ENCODE data around the gene SERP2.
A peak's percentile ranks its signal among the peaks of the same experiment; 100 is the strongest.

The SERP2 gene

GRCh38 chr13:44437356-44438233 is 64.0 kb downstream of the SERP2 start:
- Histone ChIP-seq H2BK5ac (ENCODE audit: low read length) (no peak overlapping the region), H3K14ac (ENCODE audit: low read length) (no peak overlapping the region), H3K27me3 (ENCODE audit: control insufficient read depth in 3 of 3, insufficient read depth in 3 of 3, low read depth in 1 of 3, low read length in 3 of 3) (no peaks in the 10 kb centered on the region), H2BK120ac (ENCODE audit: low read depth, low read length) (no peak overlapping the region), H3K9ac (ENCODE audit: low read depth, low read length, poor library complexity) (no peak overlapping the region), H3K36me3 (replicated peaks in 1 of 2; ENCODE audit: control insufficient read depth in 2 of 2, insufficient read depth in 2 of 2, low read length in 2 of 2) (peaks cover 13 to 30% of the 10 kb centered on the region in 2 donors), H3K23ac (ENCODE audit: low read depth, low read length, poor library complexity) (no peak overlapping the region), H2AK5ac (ENCODE audit: low read depth, low read length) (no peak overlapping the region), H3K4me2 (ENCODE audit: insufficient read depth, low read length, poor library complexity, severe bottlenecking) (no peak overlapping the region), H3K18ac (ENCODE audit: low read length) (no peak overlapping the region), H4K91ac (ENCODE audit: low read depth, low read length, poor library complexity) (no peak overlapping the region), H2BK12ac (ENCODE audit: low read length) (no peak overlapping the region), H3K9me3 (replicated peaks in 1 of 2; ENCODE audit: control insufficient read depth in 2 of 2, insufficient read depth in 1 of 2, low read depth in 1 of 2, low read length in 2 of 2) (no peaks in the 10 kb centered on the region), H3K4me3 (ENCODE audit: low read length in 2 of 2) (peak overlapping the region in 1 of 2 donors; percentile 97), H3K4me1 (ENCODE audit: control insufficient read depth in 2 of 2, insufficient read depth in 1 of 2, low read depth in 1 of 2, low read length in 2 of 2) (peaks cover 9 to 16% of the 10 kb centered on the region in 2 donors), H2AFZ (ENCODE audit: low read length) (peak overlapping the region; percentile 85), H3K27ac (replicated peaks; ENCODE audit: low read length) (no peak overlapping the region), H3K4ac (ENCODE audit: low read length) (no peak overlapping the region), H2BK15ac (ENCODE audit: low read length) (no peak overlapping the region), H4K8ac (ENCODE audit: low read depth, low read length) (no peak overlapping the region), H3K79me1 (ENCODE audit: low read depth, low read length) (peaks cover 6% of the 10 kb centered on the region)
- WGBS, 2 donors (ENCODE audit: extremely low coverage in 2 of 2, insufficient read length in 2 of 2, insufficient replicate concordance in 1 of 2): no CpG with 5 or more reads among the region's 5 CpGs
- peak; percentile 36 for DNase-seq (ENCODE audit: low spot score)

- Histone ChIP-seq H3K9me3 (replicated peaks in 1 of 2; ENCODE audit: control insufficient read depth in 2 of 2, insufficient read depth in 1 of 2, low read depth in 1 of 2, low read length in 2 of 2) (no peaks in the 10 kb centered on the region), H4K8ac (ENCODE audit: low read depth, low read length) (no peak overlapping the region), H3K79me1 (ENCODE audit: low read depth, low read length) (peaks cover 5% of the 10 kb centered on the region), H3K9ac (ENCODE audit: low read depth, low read length, poor library complexity) (no peak overlapping the region), H2AK5ac (ENCODE audit: low read depth, low read length) (no peak overlapping the region), H2BK15ac (ENCODE audit: low read length) (no peak overlapping the region), H2AFZ (ENCODE audit: low read length) (no peak overlapping the region), H3K23ac (ENCODE audit: low read depth, low read length, poor library complexity) (no peak overlapping the region), H3K27ac (replicated peaks; ENCODE audit: low read length) (no peak overlapping the region), H3K4me1 (ENCODE audit: control insufficient read depth in 2 of 2, insufficient read depth in 1 of 2, low read depth in 1 of 2, low read length in 2 of 2) (peaks cover 8 to 14% of the 10 kb centered on the region in 2 donors), H3K18ac (ENCODE audit: low read length) (no peak overlapping the region), H3K4ac (ENCODE audit: low read length) (no peak overlapping the region), H4K91ac (ENCODE audit: low read depth, low read length, poor library complexity) (no peak overlapping the region), H2BK120ac (ENCODE audit: low read depth, low read length) (no peak overlapping the region), H3K4me2 (ENCODE audit: insufficient read depth, low read length, poor library complexity, severe bottlenecking) (no peak overlapping the region), H3K4me3 (ENCODE audit: low read length in 2 of 2) (no peak overlapping the region), H2BK5ac (ENCODE audit: low read length) (no peak overlapping the region), H2BK12ac (ENCODE audit: low read length) (no peak overlapping the region), H3K27me3 (ENCODE audit: control insufficient read depth in 3 of 3, insufficient read depth in 3 of 3, low read depth in 1 of 3, low read length in 3 of 3) (no peaks in the 10 kb centered on the region), H3K14ac (ENCODE audit: low read length) (no peak overlapping the region), H3K36me3 (replicated peaks in 1 of 2; ENCODE audit: control insufficient read depth in 2 of 2, insufficient read depth in 2 of 2, low read length in 2 of 2) (peaks cover 9 to 24% of the 10 kb centered on the region in 2 donors)
- DNase-seq (ENCODE audit: low spot score): no peak
- no CpG with 5 or more reads among the region's 3 CpGs for WGBS, 2 donors (ENCODE audit: extremely low coverage in 2 of 2, insufficient read length in 2 of 2, insufficient replicate concordance in 1 of 2)
Observed at GRCh38 chr13:44438234-44438579, 64.6 kb downstream of the SERP2 start.

- Histone ChIP-seq H3K4me2 (ENCODE audit: insufficient read depth, low read length, poor library complexity, severe bottlenecking) (no peak overlapping the region), H3K9me3 (replicated peaks in 1 of 2; ENCODE audit: control insufficient read depth in 2 of 2, insufficient read depth in 1 of 2, low read depth in 1 of 2, low read length in 2 of 2) (no peaks in the 10 kb centered on the region), H3K23ac (ENCODE audit: low read depth, low read length, poor library complexity) (no peak overlapping the region), H3K4ac (ENCODE audit: low read length) (no peak overlapping the region), H2AK5ac (ENCODE audit: low read depth, low read length) (no peak overlapping the region), H2AFZ (ENCODE audit: low read length) (no peak overlapping the region), H3K4me3 (ENCODE audit: low read length in 2 of 2) (no peak overlapping the region), H2BK120ac (ENCODE audit: low read depth, low read length) (no peak overlapping the region), H3K9ac (ENCODE audit: low read depth, low read length, poor library complexity) (no peak overlapping the region), H4K91ac (ENCODE audit: low read depth, low read length, poor library complexity) (no peak overlapping the region), H2BK5ac (ENCODE audit: low read length) (no peak overlapping the region), H2BK15ac (ENCODE audit: low read length) (no peak overlapping the region), H3K4me1 (ENCODE audit: control insufficient read depth in 2 of 2, insufficient read depth in 1 of 2, low read depth in 1 of 2, low read length in 2 of 2) (peaks cover under 1 to 5% of the 10 kb centered on the region in 2 donors), H3K18ac (ENCODE audit: low read length) (no peak overlapping the region), H3K14ac (ENCODE audit: low read length) (no peak overlapping the region), H3K79me1 (ENCODE audit: low read depth, low read length) (peaks cover under 1% of the 10 kb centered on the region), H3K27me3 (ENCODE audit: control insufficient read depth in 3 of 3, insufficient read depth in 3 of 3, low read depth in 1 of 3, low read length in 3 of 3) (no peaks in the 10 kb centered on the region), H2BK12ac (ENCODE audit: low read length) (no peak overlapping the region), H3K36me3 (replicated peaks in 1 of 2; ENCODE audit: control insufficient read depth in 2 of 2, insufficient read depth in 2 of 2, low read length in 2 of 2) (peaks cover 1 to 11% of the 10 kb centered on the region in 2 donors), H4K8ac (ENCODE audit: low read depth, low read length) (no peak overlapping the region), H3K27ac (replicated peaks; ENCODE audit: low read length) (no peak overlapping the region)
- WGBS, 2 donors (ENCODE audit: extremely low coverage in 2 of 2, insufficient read length in 2 of 2, insufficient replicate concordance in 1 of 2): no CpG with 5 or more reads among the region's 4 CpGs
- no peak for DNase-seq (ENCODE audit: low spot score)
Observed at GRCh38 chr13:44439452-44440024, 65.9 kb downstream of the SERP2 start.

- H4K91ac ChIP-seq (ENCODE audit: low read depth, low read length, poor library complexity): no peak overlapping the region
- no peak overlapping the region for H3K4me2 ChIP-seq (ENCODE audit: insufficient read depth, low read length, poor library complexity, severe bottlenecking)
- H3K14ac ChIP-seq (ENCODE audit: low read length): no peak overlapping the region
- WGBS, 2 donors (ENCODE audit: extremely low coverage in 2 of 2, insufficient read length in 2 of 2, insufficient replicate concordance in 1 of 2): no CpG with 5 or more reads among the region's 10 CpGs
- H3K27ac ChIP-seq (replicated peaks; ENCODE audit: low read length): no peak overlapping the region
- no peak overlapping the region for H3K23ac ChIP-seq (ENCODE audit: low read depth, low read length, poor library complexity)
- no peak overlapping the region for H2BK5ac ChIP-seq (ENCODE audit: low read length)
- no peak for DNase-seq (ENCODE audit: low spot score)
- H2AFZ ChIP-seq (ENCODE audit: low read length): no peak overlapping the region
- H3K4me3 ChIP-seq (ENCODE audit: low read length in 2 of 2): no peak overlapping the region
- H4K8ac ChIP-seq (ENCODE audit: low read depth, low read length): no peak overlapping the region
- H3K36me3 ChIP-seq (replicated peaks in 1 of 2; ENCODE audit: control insufficient read depth in 2 of 2, insufficient read depth in 2 of 2, low read length in 2 of 2): peaks cover 0 to 6% of the 10 kb centered on the region in 2 donors
- H2AK5ac ChIP-seq (ENCODE audit: low read depth, low read length): no peak overlapping the region
- H2BK120ac ChIP-seq (ENCODE audit: low read depth, low read length): no peak overlapping the region
- no peaks in the 10 kb centered on the region for H3K27me3 ChIP-seq (ENCODE audit: control insufficient read depth in 3 of 3, insufficient read depth in 3 of 3, low read depth in 1 of 3, low read length in 3 of 3)
- H3K4ac ChIP-seq (ENCODE audit: low read length): no peak overlapping the region
- no peak overlapping the region for H3K9ac ChIP-seq (ENCODE audit: low read depth, low read length, poor library complexity)
- H3K18ac ChIP-seq (ENCODE audit: low read length): no peak overlapping the region
- H2BK15ac ChIP-seq (ENCODE audit: low read length): no peak overlapping the region
- H3K79me1 ChIP-seq (ENCODE audit: low read depth, low read length): no peaks in the 10 kb centered on the region
- peaks cover 0 to 2% of the 10 kb centered on the region in 2 donors for H3K4me1 ChIP-seq (ENCODE audit: control insufficient read depth in 2 of 2, insufficient read depth in 1 of 2, low read depth in 1 of 2, low read length in 2 of 2)
- H3K9me3 ChIP-seq (replicated peaks in 1 of 2; ENCODE audit: control insufficient read depth in 2 of 2, insufficient read depth in 1 of 2, low read depth in 1 of 2, low read length in 2 of 2): peaks cover 0 to 3% of the 10 kb centered on the region in 2 donors
- no peak overlapping the region for H2BK12ac ChIP-seq (ENCODE audit: low read length)
Observed at GRCh38 chr13:44440046-44440608, 66.5 kb downstream of the SERP2 start.

Data from neuronal stem cell (in vitro differentiated cells).